Activated CD4-positive, CD25-positive, alpha-beta regulatory T cell treated with anti-CD3 and anti-CD28 coated beads, Interleukin-2, amount 50 U/mL, for 72 hours (primary cell): ENCODE data around the gene OSTN.

ENCODE experiments used
- DNase-seq: peaks from one replicate; pipeline ENCODE4 v3.0.0; 2021

OSTN gene

DNA sequence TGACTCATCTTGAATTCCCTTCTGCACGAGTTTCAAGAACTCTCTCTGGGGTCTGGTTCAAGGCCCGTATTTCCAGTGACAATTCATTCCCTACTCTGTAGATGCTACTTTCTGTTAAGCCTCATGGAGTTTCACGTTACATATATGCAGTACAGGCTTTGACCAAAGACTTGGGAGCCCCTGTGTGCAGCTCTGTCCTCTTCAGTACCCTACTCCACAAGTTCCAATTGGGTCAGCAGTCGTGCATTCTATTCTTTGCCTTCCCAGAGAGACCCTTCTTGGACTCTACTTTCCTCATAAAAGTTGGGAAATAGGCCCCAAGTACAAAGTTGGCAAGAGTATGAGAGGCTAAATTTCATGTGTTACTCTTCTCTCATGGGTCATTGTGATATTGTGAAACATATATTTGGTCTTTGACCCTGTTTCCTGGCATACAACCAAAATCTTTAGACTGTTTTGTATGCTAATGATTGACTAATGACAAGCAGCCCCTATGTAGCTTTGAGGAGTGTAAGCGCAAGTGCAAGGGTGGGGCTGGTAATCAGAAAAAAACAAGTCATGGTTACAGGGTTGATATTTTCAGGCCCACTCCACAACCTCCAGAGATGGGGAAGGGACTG is 115.2 kb downstream of the OSTN start:
- no peak for DNase-seq
